ENCODE results near the gene NR1D2. TPM values are rescaled to one million over a fixed set of nuclear protein-coding genes. Genes with fewer than 3 reads are reported as not detected.

Gene NR1D2
- total RNA-seq, 1 experiment from 2014 or later, result 24.0 TPM

DNA sequence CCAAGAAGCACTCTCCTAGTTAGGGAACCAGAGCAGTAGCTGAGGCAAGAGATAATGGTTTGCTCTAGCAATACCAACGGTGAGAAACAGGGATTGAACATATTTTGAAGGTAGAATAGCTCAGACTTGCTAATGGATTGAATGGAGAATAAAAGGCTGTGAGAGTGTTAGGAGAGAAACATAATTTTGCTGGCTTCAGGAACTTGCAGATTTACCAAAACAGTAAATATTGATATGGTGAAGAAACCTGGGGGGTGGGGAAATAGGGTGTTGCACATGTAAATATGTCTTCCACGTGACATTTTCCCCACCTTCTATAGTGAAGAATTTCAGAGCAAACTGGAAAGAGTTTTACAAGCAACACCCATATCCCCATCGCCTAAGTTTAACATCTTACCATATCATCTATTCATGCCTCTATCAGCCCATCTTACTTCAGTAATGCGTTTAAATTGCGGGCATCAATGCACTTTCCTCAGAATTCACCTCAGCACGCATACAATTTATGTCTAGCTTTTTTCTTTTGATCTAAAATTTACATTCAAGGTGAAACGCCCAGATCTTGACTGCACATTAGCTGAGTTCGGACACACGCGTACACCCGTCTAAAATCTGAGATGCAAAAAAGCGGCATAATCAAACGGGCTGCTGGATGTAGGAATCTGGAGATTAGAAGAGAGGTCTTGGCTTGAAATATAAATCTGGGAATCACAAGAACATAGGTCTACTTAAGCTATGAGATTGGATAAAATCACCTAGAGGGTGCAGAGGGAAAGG lies 891 bp upstream of the NR1D2 start:
- Histone ChIP-seq H3K4me2 (ENCODE audit: insufficient read depth, insufficient read length, low read length) (peak overlapping the region; percentile 100), H2BK12ac (ENCODE audit: insufficient read length, low read depth, low read length) (no peak overlapping the region), H3K18ac (ENCODE audit: insufficient read length, low read depth, low read length) (no peak overlapping the region), H2BK15ac (ENCODE audit: low read depth, low read length) (no peak overlapping the region), H4K5ac (ENCODE audit: insufficient read length, low read depth, low read length) (no peak overlapping the region), H3K27me3 (ENCODE audit: insufficient read depth, low read length) (no peaks in the 10 kb centered on the region), H3K4me1 (ENCODE audit: insufficient read depth, low read length) (peaks cover 10% of the 10 kb centered on the region; the same call in 1 of the 2 replicates), H3K23ac (ENCODE audit: insufficient read length, low read depth, low read length) (no peak overlapping the region), H4K91ac (ENCODE audit: insufficient read length, low read depth, low read length) (no peak overlapping the region), H2BK120ac (ENCODE audit: low read depth, low read length, poor library complexity, severe bottlenecking) (no peak overlapping the region), H2BK5ac (ENCODE audit: insufficient read length, low read length) (no peak overlapping the region), H3K79me1 (ENCODE audit: insufficient read depth, low read depth, low read length, poor library complexity, severe bottlenecking) (peaks cover 3% of the 10 kb centered on the region), H4K8ac (replicated peaks; ENCODE audit: insufficient read length, low read depth, low read length) (no peak overlapping the region), H3K9me3 (ENCODE audit: control insufficient read depth, low read depth, low read length) (no peaks in the 10 kb centered on the region), H3K23me2 (ENCODE audit: insufficient read length, low read depth, low read length, poor library complexity, severe bottlenecking) (peaks cover 11% of the 10 kb centered on the region), H4K20me1 (ENCODE audit: control insufficient read depth, insufficient read depth, insufficient read length) (no peaks in the 10 kb centered on the region), H2AK5ac (ENCODE audit: insufficient read length, low read length) (no peak overlapping the region), H3T11ph (ENCODE audit: low read length) (no peak overlapping the region), H2BK20ac (ENCODE audit: low read depth, low read length, poor library complexity, severe bottlenecking) (no peak overlapping the region), H3K9ac (ENCODE audit: extremely low read depth, insufficient read length, low read length) (peak overlapping the region; percentile 81), H3K79me2 (ENCODE audit: insufficient read depth, low read length) (peaks cover 3% of the 10 kb centered on the region; the same call in 1 of the 2 replicates), H3K4ac (ENCODE audit: low read depth, low read length) (no peak overlapping the region), H2AFZ (ENCODE audit: low read length) (no peak overlapping the region), H3K27ac (ENCODE audit: insufficient read length, low read depth, low read length) (no peak overlapping the region), H3K56ac (ENCODE audit: insufficient read length, low read depth, low read length) (no peak overlapping the region), H3K14ac (ENCODE audit: insufficient read depth, low read length) (peak overlapping the region; percentile 39; the same call in 1 of the 2 replicates)
- no CpG with 5 or more reads among the region's 13 CpGs for WGBS (ENCODE audit: extremely low coverage, insufficient read length, low lambda C conversion rate)
- DNase-seq, result no peak
- peaks cover 23 to 26% of the 10 kb centered on the region in 2 experiments for H3K4me1 Mint-ChIP-seq
- peaks cover 23% of the 10 kb centered on the region for H3K27me3 Mint-ChIP-seq (ENCODE audit: low read depth)
- H3K4me3 Mint-ChIP-seq, result peak overlapping the region; percentile 74 to 89
- H3K9me3 Mint-ChIP-seq, result peaks cover 0 to 2% of the 10 kb centered on the region in 2 experiments; a peak in 1 of 5 replicates
- TF ChIP-seq, protein P1, sequence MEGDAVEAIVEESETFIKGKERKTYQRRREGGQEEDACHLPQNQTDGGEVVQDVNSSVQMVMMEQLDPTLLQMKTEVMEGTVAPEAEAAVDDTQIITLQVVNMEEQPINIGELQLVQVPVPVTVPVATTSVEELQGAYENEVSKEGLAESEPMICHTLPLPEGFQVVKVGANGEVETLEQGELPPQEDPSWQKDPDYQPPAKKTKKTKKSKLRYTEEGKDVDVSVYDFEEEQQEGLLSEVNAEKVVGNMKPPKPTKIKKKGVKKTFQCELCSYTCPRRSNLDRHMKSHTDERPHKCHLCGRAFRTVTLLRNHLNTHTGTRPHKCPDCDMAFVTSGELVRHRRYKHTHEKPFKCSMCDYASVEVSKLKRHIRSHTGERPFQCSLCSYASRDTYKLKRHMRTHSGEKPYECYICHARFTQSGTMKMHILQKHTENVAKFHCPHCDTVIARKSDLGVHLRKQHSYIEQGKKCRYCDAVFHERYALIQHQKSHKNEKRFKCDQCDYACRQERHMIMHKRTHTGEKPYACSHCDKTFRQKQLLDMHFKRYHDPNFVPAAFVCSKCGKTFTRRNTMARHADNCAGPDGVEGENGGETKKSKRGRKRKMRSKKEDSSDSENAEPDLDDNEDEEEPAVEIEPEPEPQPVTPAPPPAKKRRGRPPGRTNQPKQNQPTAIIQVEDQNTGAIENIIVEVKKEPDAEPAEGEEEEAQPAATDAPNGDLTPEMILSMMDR (conservative IDR thresholded peaks at IDR 0.05), result no peak
- peaks cover 6 to 10% (median 7%) of the 10 kb centered on the region in 3 experiments; a peak in 5 of 7 replicates for H3K36me3 Mint-ChIP-seq (ENCODE audit: insufficient read depth in 1 of 3, low read depth in 3 of 3)
- peak overlapping the region; percentile 62 to 96 (median 76); a peak in 6 of 7 replicates for H3K27ac Mint-ChIP-seq
